GM12878 (cell line): ENCODE data around the gene PNMA6E. TPM values are rescaled to one million over a fixed set of nuclear protein-coding genes. Genes with fewer than 3 reads are reported as not detected.

Source experiments
- ATAC-seq: fragments of 200-7000 bp; cut with Tn5 transposase; 3 replicates; pipeline ENCODE4 v1.9.1; 2020; ENCODE audit warnings: mild to moderate bottlenecking, moderate library complexity
- BruUV-seq: library from RNA; stranded (reverse); fragments of 400-500 nt; replicated peaks from 2 replicates; lab custom pipeline; 2021; lab: Mats Ljungman, UMichigan
- CTCF ChIA-PET: fragments of 300-600 bp; sonication (Branson Sonifier 250); formaldehyde crosslinking; extraction: SDS; loops from one replicate; lab custom pipeline; 2021; ENCODE audit warnings: inconsistent platforms; lab: Yijun Ruan, JAX
- POLR2A ChIA-PET: fragments of 350-600 bp; formaldehyde crosslinking; extraction: SDS; loops from one replicate; lab custom pipeline; 2021; ENCODE audit warnings: inconsistent platforms; lab: Charles Lee
- RAD21 ChIA-PET: fragments of 300-600 bp; sonication (Branson Sonifier 250); formaldehyde crosslinking; loops from one replicate; lab custom pipeline; 2023; ENCODE audit warnings: antibody characterized with exemption; ENCODE audit not compliant: unreplicated experiment; lab: Charles Lee
- SMC1A ChIA-PET: fragments of 300-600 bp; sonication (Branson Sonifier 250); formaldehyde crosslinking; loops from one replicate; lab custom pipeline; 2023; ENCODE audit not compliant: unreplicated experiment, uncharacterized antibody; lab: Charles Lee
- DNase-seq: peaks from one replicate; pipeline ENCODE4 v3.0.0-alpha.2; 2011; ENCODE audit warnings: low read depth, low spot score
- FAIRE-seq: peaks from 3 replicates; lab custom pipeline; 2011; peaks lifted over from hg19 to GRCh38; lab: Jason Lieb, UNC
- H2AFZ ChIP-seq: 2 replicates; pipeline ENCODE4 v1.6.0; 2011; ENCODE audit warnings: low read depth, low read length, control low read depth; ENCODE audit not compliant: control insufficient read depth
- H3K27ac ChIP-seq: 2 replicates; pipeline ENCODE4 v1.5.1; 2011; ENCODE audit warnings: control low read depth; ENCODE audit not compliant: control insufficient read depth, insufficient read depth
- H3K27me3 ChIP-seq, 2 experiments: replicated peaks in 1 of 2; 2 replicates each; pipeline versions ENCODE4 v1.6.0 to v1.6.1; 2011; ENCODE audit warnings: low read length in 1 of 2; ENCODE audit not compliant: control insufficient read depth in 2 of 2, insufficient read depth in 2 of 2
- H3K36me3 ChIP-seq, 2 experiments: 2 replicates each; pipeline ENCODE4 v1.5.1; 2011; ENCODE audit warnings: low read length in 1 of 2; ENCODE audit not compliant: control insufficient read depth in 2 of 2, insufficient read depth in 2 of 2
- H3K4me1 ChIP-seq: 2 replicates; pipeline ENCODE4 v1.6.1; 2011; ENCODE audit warnings: mild to moderate bottlenecking, low read length, moderate library complexity, mixed read lengths; ENCODE audit not compliant: control insufficient read depth, insufficient read depth
- H3K4me2 ChIP-seq: 2 replicates; pipeline ENCODE4 v1.6.0; 2011; ENCODE audit warnings: control low read depth; ENCODE audit not compliant: control insufficient read depth, insufficient read depth
- H3K4me3 ChIP-seq: fragments of 200-600 bp; sonication (generic); 2 replicates; pipeline ENCODE4 v1.5.1; 2016
- H3K79me2 ChIP-seq: 2 replicates; pipeline ENCODE4 v1.6.0; 2011; ENCODE audit warnings: low read length; ENCODE audit not compliant: control insufficient read depth, insufficient read depth
- H3K9ac ChIP-seq: 2 replicates; pipeline ENCODE4 v1.8.0; 2011; ENCODE audit warnings: low read length, control low read depth, mixed read lengths; ENCODE audit not compliant: control insufficient read depth, insufficient read depth
- H3K9me3 ChIP-seq: replicated peaks from 3 replicates; pipeline ENCODE4 v1.5.1; 2011; ENCODE audit warnings: mild to moderate bottlenecking, low read length; ENCODE audit not compliant: control insufficient read depth, insufficient read depth
- H4K20me1 ChIP-seq: 2 replicates; pipeline ENCODE4 v1.6.0; 2011; ENCODE audit not compliant: control insufficient read depth, insufficient read depth
- HDAC2 ChIP-seq: fragments of 200-600 bp; sonication (generic); IDR thresholded peaks from 2 replicates; pipeline ENCODE4 v1.6.1; 2017
- NR2C2 ChIP-seq: IDR thresholded peaks from 2 replicates; pipeline ENCODE4 v1.6.1; 2011; ENCODE audit warnings: borderline replicate concordance, low read depth; ENCODE audit not compliant: control insufficient read depth, insufficient read length
- PML ChIP-seq: IDR thresholded peaks from 2 replicates; pipeline ENCODE4 v1.6.1; 2012; ENCODE audit warnings: low read length, inconsistent platforms
- RAD21 ChIP-seq: IDR thresholded peaks from 2 replicates; pipeline ENCODE4 v1.6.1; 2011; ENCODE audit warnings: mild to moderate bottlenecking, low read depth, low read length, moderate library complexity; ENCODE audit not compliant: insufficient read depth
- SMARCA5 ChIP-seq: fragments of 450-650 bp; IDR thresholded peaks from 2 replicates; pipeline ENCODE4 v1.6.1; 2017; ENCODE audit warnings: mild to moderate bottlenecking
- SRF ChIP-seq, 2 experiments: IDR thresholded peaks; 2 replicates each; pipeline ENCODE4 v1.6.1; 2011; ENCODE audit warnings: low read depth in 2 of 2, low read length in 2 of 2, mild to moderate bottlenecking in 1 of 2, moderate library complexity in 1 of 2
- TARDBP ChIP-seq: IDR thresholded peaks from 2 replicates; pipeline ENCODE4 v1.6.1; 2016; ENCODE audit warnings: borderline replicate concordance
- TCF12 ChIP-seq: IDR thresholded peaks from 2 replicates; pipeline ENCODE4 v1.6.1; 2011; ENCODE audit warnings: low read depth, mild to moderate bottlenecking, low read length
- TCF3 ChIP-seq: IDR thresholded peaks from 2 replicates; pipeline ENCODE4 v1.6.1; 2012; ENCODE audit warnings: low read depth, mild to moderate bottlenecking, low read length, borderline replicate concordance; ENCODE audit not compliant: insufficient read depth
- WGBS: methylation state at CpG from one replicate; pipeline ENCODE4 v1.1.6; 2016; ENCODE audit warnings: low lambda C conversion rate; ENCODE audit not compliant: insufficient replicate concordance, insufficient coverage; ENCODE audit errors: missing lambda C conversion rate; 5-methylcytosine and 5-hydroxymethylcytosine counted together
- in situ Hi-C: fragments of 300-500 bp; cut with MboI; formaldehyde crosslinking; loops from 9 replicates; pipeline ENCODE4 v1.14.3; 2018; ENCODE audit warnings: mixed read lengths
- intact Hi-C: fragments of 100-400 bp; cut with micrococcal nuclease; formaldehyde crosslinking; loops from one replicate; pipeline ENCODE4 v1.14.2; 2022; ENCODE audit not compliant: unreplicated experiment
- polyA plus RNA-seq, 11 experiments: library from polyadenylated mRNA; depleted of rRNA in 4 of 11; unstranded in 6 of 11; stranded (reverse) in 5 of 11; fragments of >200 nt; fragmentation: Nextera tagmentation in 4 of 11; fragmentation: Illumina TruSeq in 1 of 11; extraction: Ambion mirVana in 4 of 11; extraction: Trizol in 1 of 11; gene quantifications; 1 replicate in 1 of 11; 2 replicates in 10 of 11; pipeline versions ENCODE4 v1.2.1 to v1.2.3, GENCODE V29; 2011 to 2016; ENCODE audit warnings: inconsistent platforms in 2 of 11, missing spikeins in 2 of 11, low read depth in 1 of 11
- total RNA-seq, 4 experiments: library from RNA; depleted of rRNA in 3 of 4; stranded (reverse); fragments of >200 nt in 3 of 4; fragmentation: Illumina TruSeq in 1 of 4; extraction: Trizol in 1 of 4; gene quantifications; 2 replicates each; pipeline versions ENCODE4 v1.2.1 to v1.2.3, GENCODE V29; 2013 to 2021
- TF ChIP-seq, protein P1 (sequence below), 3 experiments: IDR thresholded peaks in 2 of 3; conservative IDR thresholded peaks in 1 of 3; 2 replicates each; pipeline ENCODE4 v1.5.1; 2011; ENCODE audit warnings: low read depth in 3 of 3, low read length in 3 of 3, mild to moderate bottlenecking in 3 of 3, control low read depth in 2 of 3, moderate library complexity in 2 of 3, inconsistent platforms in 1 of 3, mixed read lengths in 1 of 3; ENCODE audit not compliant: control insufficient read depth in 2 of 3, insufficient read depth in 1 of 3; ENCODE audit errors: extremely low read depth in 1 of 3

PNMA6E gene
- total and polyA plus RNA-seq, 10 of the 15 experiments (the other 5 are each of a cell fraction or from before 2014, with no cell fraction given): not detected

GRCh38 chrX:153382563-153383482 is 18.3 kb downstream of the PNMA6E start:
- Histone ChIP-seq H2AFZ (no peak overlapping the region), H3K27ac (no peak overlapping the region), H3K79me2 (no peaks in the 10 kb centered on the region), H4K20me1 (no peaks in the 10 kb centered on the region), H3K36me3 (no peaks in the 10 kb centered on the region), H3K4me2 (no peak overlapping the region)
- ATAC-seq: no peak
- SMC1A ChIA-PET: no interaction called here
- no TSS peak for BruUV-seq
- in situ Hi-C loops: no loop called here
- WGBS: 7% methylated on average over 3 of the region's 3 CpGs
- TF ChIP-seq HDAC2 (no peak), NR2C2 (peak; percentile 6)
- TF ChIP-seq, all 136 proteins: peak for 1
- ChIA-PET POLR2A (no interaction called here), RAD21 (no interaction called here), CTCF (no interaction called here)
- DNase-seq (no peak), FAIRE-seq (peak; percentile 75)
- intact Hi-C loops: no loop called here
- no peaks in the 10 kb centered on the region for H3K4me1 ChIP-seq
- H3K27me3 ChIP-seq: no peaks in the 10 kb centered on the region
- no peak overlapping the region for H3K4me3 ChIP-seq
- H3K9me3 ChIP-seq: no peaks in the 10 kb centered on the region; the same call in 2 of the 3 replicates
- no peak overlapping the region for H3K9ac ChIP-seq

- intact Hi-C loops: no loop called here
- Histone ChIP-seq H3K4me2 (no peak overlapping the region), H2AFZ (no peak overlapping the region), H3K27ac (no peak overlapping the region), H3K36me3 (no peaks in the 10 kb centered on the region), H3K4me3 (no peak overlapping the region), H4K20me1 (no peaks in the 10 kb centered on the region), H3K27me3 (no peaks in the 10 kb centered on the region), H3K79me2 (no peaks in the 10 kb centered on the region), H3K4me1 (no peaks in the 10 kb centered on the region), H3K9me3 (no peaks in the 10 kb centered on the region; the same call in 2 of the 3 replicates), H3K9ac (no peak overlapping the region)
- in situ Hi-C loops: no loop called here
- ChIA-PET SMC1A (no interaction called here), CTCF (interaction anchor here (1.0 kb wide), 1 partner anchor 11 kb away, joined by 3 read pairs; no protein-coding TSS in a partner anchor), POLR2A (no interaction called here), RAD21 (no interaction called here)
- BruUV-seq: no TSS peak
- TF ChIP-seq RAD21 (peak; percentile 23; the same call in 1 of the 2 replicates), SMARCA5 (no peak), PML (no peak), SRF (IDR thresholded peaks at IDR 0.05; ENCODE audit: low read depth in 2 of 2, low read length in 2 of 2) (no peak), TCF12 (0 out of 2 replicates have a peak, but pooled peaks have one; percentile 43), TARDBP (no peak), TCF3 (no peak)
- TF ChIP-seq, protein P1, sequence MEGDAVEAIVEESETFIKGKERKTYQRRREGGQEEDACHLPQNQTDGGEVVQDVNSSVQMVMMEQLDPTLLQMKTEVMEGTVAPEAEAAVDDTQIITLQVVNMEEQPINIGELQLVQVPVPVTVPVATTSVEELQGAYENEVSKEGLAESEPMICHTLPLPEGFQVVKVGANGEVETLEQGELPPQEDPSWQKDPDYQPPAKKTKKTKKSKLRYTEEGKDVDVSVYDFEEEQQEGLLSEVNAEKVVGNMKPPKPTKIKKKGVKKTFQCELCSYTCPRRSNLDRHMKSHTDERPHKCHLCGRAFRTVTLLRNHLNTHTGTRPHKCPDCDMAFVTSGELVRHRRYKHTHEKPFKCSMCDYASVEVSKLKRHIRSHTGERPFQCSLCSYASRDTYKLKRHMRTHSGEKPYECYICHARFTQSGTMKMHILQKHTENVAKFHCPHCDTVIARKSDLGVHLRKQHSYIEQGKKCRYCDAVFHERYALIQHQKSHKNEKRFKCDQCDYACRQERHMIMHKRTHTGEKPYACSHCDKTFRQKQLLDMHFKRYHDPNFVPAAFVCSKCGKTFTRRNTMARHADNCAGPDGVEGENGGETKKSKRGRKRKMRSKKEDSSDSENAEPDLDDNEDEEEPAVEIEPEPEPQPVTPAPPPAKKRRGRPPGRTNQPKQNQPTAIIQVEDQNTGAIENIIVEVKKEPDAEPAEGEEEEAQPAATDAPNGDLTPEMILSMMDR (IDR thresholded peaks at IDR 0.05 in 2 of 3, conservative IDR thresholded peaks at IDR 0.05 in 1 of 3; ENCODE audit: control insufficient read depth in 2 of 3, extremely low read depth in 1 of 3, insufficient read depth in 1 of 3, low read depth in 3 of 3, low read length in 3 of 3): peak in 1 of 3 experiments; percentile 30; a peak in 2 of 6 replicates
- 49% methylated on average over 12 of the region's 12 CpGs for WGBS
- FAIRE-seq: no peak
- peak; percentile 74 for ATAC-seq
- no peak for DNase-seq
Observed at GRCh38 chrX:153381684-153382532, 19.2 kb downstream of the PNMA6E start.
